ENCODE results near the gene ALDH9A1. TPM values are rescaled to one million over a fixed set of nuclear protein-coding genes. Genes with fewer than 3 reads are reported as not detected.
A peak's percentile ranks its signal among the peaks of the same experiment; 100 is the strongest.
"Not testable (repeated sequence)": the region's sequence is repeated elsewhere in the genome, so short reads cannot be mapped to it uniquely, and the experiment has no call there.

ALDH9A1 gene
- total RNA-seq, 1 donor from 2014 or later = 79.8 TPM

DNA sequence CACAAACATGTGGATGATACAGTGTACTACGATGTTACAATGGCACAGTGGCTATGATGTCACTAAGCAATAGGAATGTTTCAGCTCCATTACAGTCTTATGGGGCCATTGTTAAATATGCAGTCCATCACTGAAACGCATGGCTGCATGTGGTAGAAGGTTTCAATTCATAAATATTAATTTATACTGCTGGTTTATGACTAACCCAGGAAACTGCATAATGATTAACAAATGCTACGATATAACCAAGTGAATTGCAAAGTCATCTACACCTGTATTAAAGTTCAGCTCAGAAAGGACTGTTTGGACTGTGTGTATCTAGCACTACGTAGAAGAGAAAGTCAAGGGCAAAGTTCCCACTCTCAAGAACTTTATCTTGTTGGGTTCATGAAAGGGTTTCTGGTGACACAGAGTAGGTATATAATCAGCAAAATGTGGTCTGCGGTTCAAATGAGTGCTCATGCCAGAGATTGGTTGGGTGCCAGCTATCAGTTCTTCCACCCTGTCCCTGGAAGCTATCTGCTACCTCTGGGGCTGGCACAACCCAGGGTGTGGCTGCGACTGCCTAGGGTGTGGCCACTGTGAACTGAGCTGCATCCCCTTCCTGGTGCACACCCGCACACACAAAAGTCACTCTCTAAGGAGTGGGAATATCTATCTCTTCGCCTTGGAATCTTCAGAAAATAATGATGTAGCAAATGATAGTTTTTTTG lies 52.6 kb downstream of the ALDH9A1 start:
- DNase-seq (ENCODE audit: low read depth in 2 of 2) = peak in 1 of 2 donors; percentile 23

DNA sequence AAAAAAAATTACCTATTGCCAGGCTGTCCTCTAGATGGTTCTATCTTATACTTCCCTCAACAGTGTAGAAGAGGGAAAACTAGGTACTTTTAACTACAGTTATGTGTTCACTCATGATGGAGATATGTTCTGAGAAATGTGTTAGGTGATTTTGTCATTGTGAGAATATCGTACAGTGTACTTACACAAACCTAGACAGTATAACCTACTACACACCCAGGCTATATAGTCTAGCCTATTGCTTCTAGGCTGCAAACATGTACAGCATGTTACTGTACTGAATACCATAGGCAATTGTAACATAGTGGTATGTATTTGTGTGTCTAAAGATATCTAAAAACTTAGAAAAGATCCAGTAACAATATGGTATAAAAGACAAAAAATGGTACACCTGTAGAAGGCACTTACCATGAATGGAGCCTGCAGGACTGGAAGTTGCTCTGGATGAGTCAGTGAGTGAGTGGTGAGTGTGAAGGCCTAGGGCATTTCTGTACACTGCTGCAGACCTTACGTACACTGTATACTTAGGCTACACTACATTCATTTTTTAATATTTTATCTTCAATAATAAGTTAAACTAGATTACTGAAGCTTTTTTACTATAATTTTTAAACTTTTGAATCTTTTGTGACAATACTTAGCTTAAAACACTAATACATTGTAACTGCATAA lies 54.2 kb downstream of the ALDH9A1 start:
- peak in 1 of 2 donors; percentile 8 for DNase-seq (ENCODE audit: low read depth in 2 of 2)

DNA sequence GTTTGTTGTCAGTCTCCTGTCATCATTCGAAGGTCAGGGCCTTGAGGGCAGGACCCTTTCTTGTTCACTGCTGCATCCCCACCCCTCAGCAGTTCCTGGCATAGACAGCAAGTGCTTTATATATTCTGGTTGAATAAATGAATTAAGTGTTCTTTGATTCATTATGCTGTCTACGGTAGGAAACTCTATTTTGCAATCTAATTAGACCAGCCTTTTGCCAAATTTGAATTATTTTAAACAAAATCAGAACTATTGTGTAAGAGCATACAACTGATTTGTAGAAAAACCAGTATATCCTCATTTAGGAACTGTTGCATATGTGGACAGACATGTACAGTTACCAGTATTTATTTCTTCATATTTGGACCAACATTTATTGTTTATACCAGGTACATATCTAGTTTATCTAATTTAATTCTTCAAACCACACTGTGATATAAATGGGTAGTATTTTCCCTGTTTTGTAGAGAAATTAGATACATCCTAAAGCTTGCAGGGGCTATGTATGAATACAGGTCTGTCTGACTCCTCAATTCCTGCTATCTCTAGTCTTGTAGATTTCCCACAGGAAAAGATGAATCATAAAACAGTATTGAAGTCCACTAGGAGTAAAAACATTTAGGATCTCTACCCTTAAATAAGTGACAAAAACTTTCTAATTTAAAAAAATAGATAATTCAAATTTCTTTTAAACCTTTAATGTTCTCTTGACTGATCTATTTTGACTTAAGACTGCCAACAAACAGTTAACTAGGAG lies 57.0 kb downstream of the ALDH9A1 start:
- DNase-seq (ENCODE audit: low read depth in 2 of 2) = peak; percentile 11 to 42

DNA sequence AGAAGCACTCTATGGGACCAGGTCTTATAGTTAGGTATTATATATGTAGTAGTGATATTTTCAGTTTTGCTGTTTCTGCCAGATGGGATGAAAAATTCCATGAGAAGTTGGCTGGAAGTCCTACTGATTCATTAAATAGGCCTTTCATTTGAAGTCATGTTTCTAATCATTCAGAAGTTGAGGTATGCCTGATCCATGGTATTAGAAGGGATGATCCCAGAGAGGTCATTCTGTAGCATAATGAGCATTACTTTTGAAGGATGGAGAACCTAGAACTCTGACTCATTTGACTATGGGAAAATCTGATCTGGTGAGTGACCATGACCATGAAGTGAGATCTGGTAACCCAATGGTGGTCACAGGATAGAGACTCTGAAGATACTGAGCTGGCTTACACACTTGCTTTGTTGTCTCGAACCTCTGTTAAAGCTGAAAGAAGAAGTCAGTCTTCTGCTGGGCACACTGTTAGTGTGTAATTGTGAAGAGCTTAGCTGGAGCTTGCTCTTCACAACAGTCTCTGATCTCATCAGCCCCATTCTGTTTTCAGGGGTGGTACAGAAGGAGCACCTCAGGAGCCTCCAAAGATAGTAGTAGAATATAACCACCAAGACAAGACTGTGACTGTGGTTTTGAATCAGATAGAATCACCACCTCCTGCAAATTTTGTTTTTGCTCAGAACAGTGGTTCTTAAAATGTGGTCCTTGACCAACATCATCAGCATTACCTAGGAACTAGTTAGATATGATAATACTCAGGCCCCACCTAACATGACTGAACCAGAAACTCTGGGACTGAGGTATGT lies 58.3 kb downstream of the ALDH9A1 start:
- no peak for DNase-seq (ENCODE audit: low read depth in 2 of 2)

DNA sequence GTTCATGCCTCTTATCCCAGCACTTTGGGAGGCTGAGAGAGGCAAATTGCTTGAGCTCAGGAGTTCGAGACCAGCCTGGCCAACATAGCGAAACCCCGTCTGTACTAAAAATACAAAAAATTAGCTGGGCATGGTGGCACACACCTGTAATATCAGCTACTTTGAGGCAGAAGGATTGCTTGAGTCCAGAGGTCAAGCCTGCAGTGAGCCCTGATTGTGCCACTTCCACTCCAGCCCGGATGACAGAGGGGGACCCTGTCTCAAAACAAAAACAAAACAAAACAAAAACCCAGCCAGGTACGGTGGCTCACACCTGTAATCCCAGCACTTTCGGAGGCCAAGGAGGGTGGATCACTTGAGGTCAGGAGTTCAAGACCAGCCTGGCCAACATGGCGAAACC lies 60.2 kb downstream of the ALDH9A1 start:
- not testable (repeated sequence) for DNase-seq (ENCODE audit: low read depth in 2 of 2)

DNA sequence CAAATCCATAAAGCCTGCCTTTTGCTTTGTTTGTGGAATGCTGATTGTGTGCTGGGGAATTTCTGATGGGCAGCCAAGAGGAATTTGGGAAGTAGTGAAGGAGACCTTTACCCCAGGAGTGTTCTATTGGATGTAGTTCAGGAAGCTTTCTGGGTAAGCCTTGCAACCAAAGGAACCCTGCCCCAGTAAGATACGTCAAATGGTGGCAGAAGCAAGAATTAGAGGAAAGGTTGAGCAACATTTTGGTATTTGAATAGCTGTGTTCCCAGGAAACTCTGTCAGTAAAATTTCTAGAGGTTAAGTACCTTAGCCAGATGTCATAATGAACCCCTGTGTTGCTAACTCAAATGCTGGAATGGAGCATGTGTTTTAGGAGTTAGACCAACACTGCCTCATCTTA lies 60.9 kb downstream of the ALDH9A1 start:
- DNase-seq (ENCODE audit: low read depth in 2 of 2) = peak; percentile 57 to 63

DNA sequence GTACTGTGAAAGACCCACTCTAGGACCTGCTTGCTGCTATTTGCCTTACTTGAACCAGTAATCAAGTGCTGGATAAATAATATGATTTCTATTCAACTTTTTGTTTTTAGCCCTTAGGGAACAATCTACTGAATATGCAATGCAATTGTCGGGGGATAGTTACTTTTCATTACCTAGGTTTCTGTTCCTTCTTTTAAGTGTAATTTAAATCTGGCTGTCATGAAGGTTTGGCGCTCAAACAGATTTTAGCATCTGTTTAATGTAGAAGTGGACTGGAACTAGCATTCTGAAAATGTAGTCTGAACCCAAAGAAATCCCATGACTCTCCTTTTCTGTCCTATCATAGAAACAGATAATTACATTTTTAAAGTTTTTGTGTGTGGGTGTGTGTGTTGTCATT lies 62.5 kb downstream of the ALDH9A1 start:
- DNase-seq (ENCODE audit: low read depth in 2 of 2) = no peak

DNA sequence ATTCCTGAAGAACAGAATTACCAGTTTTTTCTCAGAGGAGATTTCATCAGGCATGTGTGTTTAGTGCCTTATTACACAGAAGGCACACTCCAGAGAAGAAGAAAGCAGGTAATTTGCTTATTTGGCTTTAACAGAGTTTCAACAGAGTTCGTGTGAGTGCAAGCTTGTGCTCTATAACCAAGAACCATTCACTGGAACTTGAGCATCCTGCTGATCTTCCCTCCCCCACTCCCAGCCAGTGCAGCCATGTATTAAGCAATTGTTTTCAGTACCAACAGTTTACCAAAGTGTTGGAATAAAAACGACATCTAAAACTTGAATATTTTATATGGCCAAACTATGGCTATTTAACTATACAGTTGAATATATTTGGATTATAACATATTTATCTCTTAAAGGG lies 63.0 kb downstream of the ALDH9A1 start:
- no peak for DNase-seq (ENCODE audit: low read depth in 2 of 2)

DNA sequence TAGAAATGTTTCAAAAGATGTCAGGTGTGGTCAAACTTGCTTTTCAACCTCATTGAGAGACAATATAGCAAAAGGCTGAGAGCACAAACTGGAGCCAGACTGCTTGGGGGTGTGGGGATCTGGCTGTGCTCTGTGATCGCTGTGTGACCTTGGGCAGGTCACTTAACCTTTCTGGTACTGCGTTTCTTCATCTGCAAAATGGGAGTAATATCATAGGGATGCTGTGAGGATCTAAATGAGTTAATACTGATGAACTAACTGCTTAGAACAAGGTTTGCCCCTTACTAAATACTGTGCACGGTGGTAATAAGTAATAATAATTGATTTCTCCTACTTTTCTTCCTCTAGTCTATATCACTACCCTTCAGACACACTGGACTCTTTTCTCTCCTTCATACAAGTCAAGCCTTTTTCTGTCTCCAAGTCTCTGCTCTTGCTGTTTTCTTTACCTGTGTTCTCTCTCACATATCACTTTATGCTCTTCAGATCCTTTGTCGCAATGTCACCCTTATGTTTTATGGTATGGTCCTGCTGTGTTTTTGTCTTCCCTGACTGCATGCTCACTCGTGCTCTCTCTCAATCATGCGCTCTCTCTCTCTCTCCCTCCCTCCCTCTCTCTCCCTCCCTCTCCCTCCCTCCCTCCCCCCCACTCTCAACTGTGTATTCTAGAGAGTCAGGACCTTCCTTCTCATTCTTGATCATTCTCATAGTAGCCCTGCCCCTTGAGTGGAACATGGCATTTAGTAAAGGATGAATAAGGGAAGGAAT lies 64.0 kb downstream of the ALDH9A1 start:
- no peak for DNase-seq (ENCODE audit: low read depth in 2 of 2)

DNA sequence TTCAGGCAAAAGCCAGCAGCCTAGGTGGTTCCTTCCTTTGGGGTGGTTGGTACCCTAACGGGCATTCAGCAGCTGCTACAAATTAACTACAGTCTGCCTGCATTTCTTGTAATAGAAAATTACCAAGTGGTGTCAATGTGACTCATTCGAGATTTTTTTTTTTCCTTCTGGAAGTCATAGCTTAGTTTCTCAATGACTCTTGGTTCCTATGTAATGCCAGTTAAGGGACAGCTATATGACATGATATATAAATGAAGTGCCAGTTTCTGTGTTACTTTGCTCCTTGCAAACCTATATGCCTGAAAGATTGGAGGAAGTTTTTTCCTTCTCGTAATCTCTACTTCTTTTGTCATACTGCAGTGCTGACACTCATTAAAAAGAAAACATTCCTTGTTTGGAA lies 64.7 kb downstream of the ALDH9A1 start:
- peak in 1 of 2 donors; percentile 22 for DNase-seq (ENCODE audit: low read depth in 2 of 2)

DNA sequence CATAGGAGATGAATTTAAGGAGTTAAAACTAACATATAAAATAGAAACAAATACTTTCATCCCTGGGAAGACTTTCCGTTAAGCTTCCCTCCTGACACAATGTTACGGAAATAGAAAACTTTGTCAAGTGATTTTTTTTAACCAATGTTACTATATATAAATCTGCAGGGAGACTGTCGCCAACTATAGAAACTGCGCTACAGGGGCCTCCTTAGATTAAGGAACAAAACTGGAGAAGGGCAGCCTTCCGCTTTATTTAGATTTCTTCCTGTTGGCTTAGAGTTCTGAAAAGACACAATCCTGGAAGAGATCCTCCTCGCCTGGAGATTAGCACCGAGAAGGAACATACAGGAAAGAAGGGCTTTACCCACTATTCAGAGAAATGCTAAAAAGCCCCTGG lies 65.9 kb downstream of the ALDH9A1 start:
- DNase-seq (ENCODE audit: low read depth in 2 of 2) = peak in 1 of 2 donors; percentile 8

DNA sequence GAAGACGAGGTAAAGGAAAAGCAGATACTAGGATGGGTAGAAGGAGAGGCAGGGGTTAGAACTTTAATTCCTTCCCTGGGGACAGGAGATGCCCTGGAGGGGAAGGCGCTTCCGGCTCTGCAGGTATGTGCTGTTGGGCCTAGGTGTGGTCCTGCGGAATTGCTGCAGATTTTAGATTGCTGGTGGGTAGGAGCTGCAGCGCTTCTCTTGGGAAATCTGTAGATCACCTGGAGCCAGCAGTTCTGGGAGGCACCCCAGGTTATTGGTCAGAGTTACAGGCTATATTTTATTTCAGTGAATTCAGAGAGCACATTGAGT lies 66.3 kb downstream of the ALDH9A1 start:
- no peak for DNase-seq (ENCODE audit: low read depth in 2 of 2)

DNA sequence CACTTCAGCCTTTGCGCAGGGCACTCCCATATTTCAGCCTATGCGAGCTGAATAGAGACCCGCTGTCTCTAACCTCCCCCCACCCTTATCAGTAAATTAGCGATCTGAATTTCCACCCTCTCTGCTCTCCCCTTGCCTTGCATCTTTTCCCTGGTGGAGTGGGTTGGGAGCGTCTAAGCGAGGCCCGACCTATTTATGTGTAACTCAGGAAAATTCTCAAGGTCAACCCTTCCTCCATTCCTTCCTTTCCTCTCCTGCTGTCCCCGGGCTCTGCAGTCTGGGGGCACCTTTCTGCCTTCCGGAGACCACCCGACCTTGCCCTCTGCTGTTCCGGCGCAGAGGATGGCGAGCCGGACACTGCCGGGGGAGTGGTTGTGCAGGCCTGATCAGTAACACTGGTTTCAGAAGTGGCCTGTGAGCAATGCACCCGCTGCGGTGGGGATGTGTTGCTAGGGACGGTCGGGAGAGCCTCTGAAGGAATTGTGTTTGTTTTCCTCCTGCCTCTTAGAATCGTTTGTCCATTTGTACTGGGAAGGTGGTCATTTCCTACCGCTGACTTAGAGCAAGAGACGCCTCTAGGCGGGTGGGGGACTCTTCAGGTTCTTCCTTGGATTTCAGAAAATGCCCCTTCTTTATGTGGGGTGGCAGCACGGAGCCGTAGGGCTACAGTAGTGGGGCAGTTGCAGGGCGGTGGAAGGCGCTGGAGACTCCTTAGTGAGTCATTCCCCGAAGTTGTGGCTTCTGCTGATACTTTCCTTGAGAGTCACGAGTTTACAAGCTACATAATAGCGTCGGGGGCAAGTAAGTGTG lies 66.8 kb downstream of the ALDH9A1 start:
- peak; percentile 48 to 81 for DNase-seq (ENCODE audit: low read depth in 2 of 2)

DNA sequence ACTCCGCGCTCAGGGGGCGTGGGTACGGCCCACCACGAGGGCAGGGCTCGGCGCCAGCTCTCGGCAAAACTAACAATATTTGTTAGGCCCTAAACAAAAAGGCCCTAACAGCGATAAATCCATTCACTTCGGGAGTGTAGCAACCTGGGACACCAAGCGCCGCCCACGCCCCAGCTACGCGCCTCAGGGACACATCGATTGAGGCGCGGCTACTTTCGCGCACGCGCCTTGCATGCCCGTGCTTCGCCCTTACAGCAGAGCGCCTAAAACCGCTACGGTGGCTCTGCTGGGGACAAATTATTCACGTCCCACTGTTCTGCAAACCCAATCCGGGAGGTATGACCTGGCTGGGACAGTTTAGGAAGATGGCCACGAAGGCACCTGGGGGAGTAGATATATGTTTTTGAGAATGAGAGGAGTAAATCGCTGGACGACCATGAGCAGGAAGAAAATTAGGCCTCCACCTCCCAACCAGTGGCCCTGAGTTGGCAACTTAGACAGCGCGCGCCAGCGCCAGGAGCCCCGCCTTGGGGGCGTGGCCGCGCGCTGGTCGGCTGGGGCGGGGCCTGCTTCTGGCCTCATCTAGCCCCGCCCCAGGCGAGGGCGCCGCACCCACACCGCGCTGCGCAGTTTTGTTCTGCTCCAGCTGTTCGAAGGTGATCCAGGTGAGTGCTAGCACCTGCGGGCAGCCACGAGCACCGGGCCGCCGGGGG lies 67.6 kb downstream of the ALDH9A1 start, which contains the start of gene MGST3:
Gene MGST3, plus strand, starts transcription at position 606 of the 713 bp plus-strand sequence. CDS start 18,614 bp downstream, outside the sequence.
- DNase-seq (ENCODE audit: low read depth in 2 of 2) = peak; percentile 97 to 98

DNA sequence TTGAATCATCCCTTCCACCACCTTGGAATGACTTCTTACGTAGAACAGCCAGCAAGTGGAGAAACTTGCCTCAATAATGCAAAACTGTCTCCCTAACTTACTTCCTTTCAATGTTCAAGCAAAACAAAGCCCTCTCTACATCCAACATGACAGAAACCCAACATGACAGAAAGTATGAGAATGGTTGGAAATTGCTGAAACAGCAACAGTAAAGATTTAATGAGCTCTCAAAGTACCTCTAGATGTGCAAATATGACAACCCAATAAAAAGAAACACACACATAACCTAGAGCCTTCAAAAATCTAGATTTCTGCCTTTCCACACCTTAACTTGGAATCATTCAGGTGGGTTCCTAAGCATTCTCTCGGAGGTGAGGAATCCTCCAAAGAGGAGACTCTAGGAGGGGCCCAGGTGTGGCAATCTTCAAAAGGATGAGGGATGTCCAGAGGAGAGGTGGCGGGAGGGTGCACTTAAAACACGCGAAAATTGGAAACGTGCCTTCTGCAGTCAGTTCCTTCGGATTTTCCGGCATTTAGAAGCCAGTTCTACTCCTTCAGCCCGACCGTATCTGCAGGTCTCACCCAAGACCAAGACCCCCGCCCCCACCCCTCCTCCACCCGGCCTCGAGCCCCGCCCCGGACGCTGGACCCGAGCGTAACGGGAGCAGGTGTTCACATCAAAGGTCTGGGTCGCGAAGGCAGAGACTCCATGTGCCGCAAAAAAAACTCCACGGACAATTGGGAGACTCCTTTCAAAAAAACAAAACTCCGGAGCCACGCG lies 68.3 kb downstream of the ALDH9A1 start:
- peak in 1 of 2 donors; percentile 9 for DNase-seq (ENCODE audit: low read depth in 2 of 2)

DNA sequence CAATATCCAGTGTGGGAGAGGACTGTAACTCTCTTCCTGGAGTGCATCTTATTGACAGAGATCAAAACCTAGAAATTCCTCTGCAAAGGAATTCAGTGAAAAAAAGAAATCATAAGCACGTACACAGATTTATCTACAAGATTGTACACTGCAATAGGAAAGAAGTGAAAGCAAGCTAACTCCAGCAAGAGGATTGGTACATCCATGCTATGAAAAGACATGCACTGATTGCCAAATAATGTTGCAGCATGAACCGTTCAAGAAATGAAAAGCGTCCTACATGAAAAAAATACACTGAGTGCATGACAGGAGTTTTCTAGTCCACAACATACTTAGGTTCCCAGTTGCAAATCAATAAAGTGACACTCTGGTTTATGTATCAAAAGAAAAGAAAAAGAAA lies 69.2 kb downstream of the ALDH9A1 start:
- DNase-seq (ENCODE audit: low read depth in 2 of 2) = no peak

DNA sequence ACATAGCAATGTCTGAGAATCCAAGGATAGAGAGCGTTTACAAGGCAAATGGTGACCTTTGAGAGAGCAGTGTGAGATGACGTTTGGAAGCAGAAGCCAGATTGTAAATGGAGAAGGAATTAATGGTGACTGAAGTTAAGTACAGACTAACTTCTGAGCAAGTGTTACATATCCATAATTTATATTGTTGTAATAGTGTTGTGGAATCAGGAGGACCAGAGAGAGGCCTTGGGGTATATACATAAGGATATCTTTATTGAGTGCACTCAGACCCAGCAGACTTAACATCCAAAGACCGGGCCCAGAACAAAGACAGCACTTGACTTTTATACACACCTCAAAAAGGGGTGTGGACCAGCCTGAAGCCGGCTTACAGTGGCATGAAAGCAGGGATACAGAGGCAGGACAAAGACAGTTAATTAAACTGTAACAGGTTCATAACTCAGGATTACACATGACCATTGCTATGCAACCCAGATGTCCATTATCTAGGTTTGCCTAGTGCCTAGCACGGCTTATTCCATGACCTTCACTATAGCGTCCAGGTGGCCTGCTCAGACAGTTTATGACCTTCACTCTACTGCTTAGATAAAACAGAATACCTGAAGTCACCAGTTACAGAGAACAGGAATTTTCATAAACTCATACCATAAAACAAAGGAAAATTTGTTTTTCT lies 70.1 kb downstream of the ALDH9A1 start:
- no peak for DNase-seq (ENCODE audit: low read depth in 2 of 2)

DNA sequence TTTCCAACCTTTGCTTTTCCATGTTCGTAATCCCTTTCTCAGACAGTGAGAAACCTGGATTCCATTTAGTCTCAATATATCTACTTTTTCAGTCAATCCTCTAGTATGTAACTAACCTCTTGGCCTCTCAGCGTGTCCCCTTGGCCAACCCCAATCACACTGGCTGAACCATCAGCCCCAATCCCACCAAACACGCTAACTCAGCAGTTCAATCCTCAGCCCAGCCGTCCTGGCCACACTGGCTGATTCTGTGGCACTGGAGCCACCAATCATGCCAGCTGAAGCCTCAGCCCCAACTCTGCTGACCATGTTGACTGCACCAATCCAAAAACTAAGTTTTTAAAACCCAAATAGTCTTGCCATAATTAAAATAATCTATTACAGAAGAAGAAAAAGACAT lies 73.9 kb downstream of the ALDH9A1 start:
- DNase-seq (ENCODE audit: low read depth in 2 of 2) = no peak

Data from lung microvascular endothelial cell (primary cell).